ENCODE measurements around the gene TSPO.

TSPO gene

GRCh38 chr22:43170131-43170480 lies 18.7 kb downstream of the TSPO start:
- Histone ChIP-seq H3K27me3 (ENCODE audit: low read depth) (no peaks in the 10 kb centered on the region), H3K4me1 (no peaks in the 10 kb centered on the region), H3K36me3 (replicated peaks) (peaks cover 72% of the 10 kb centered on the region), H3K4me3 (no peak overlapping the region), H3K9me3 (no peaks in the 10 kb centered on the region)
- no peak for DNase-seq (ENCODE audit: low spot score in 2 of 2)
- in situ Hi-C loops (cut with MboI; ENCODE audit: low sequenced_read_pairs), result no loop called here

- no peaks in the 10 kb centered on the region for H3K27me3 ChIP-seq (ENCODE audit: low read depth)
- DNase-seq (ENCODE audit: low spot score in 2 of 2), result no peak
- H3K36me3 ChIP-seq (replicated peaks), result peaks cover 79% of the 10 kb centered on the region
- in situ Hi-C loops (cut with MboI; ENCODE audit: low sequenced_read_pairs), result no loop called here
- H3K9me3 ChIP-seq, result no peaks in the 10 kb centered on the region
- no peak overlapping the region for H3K4me3 ChIP-seq
- no peaks in the 10 kb centered on the region for H3K4me1 ChIP-seq
Observed at GRCh38 chr22:43171019-43171491, 19.7 kb downstream of the TSPO start.

- H3K4me1 ChIP-seq, result no peaks in the 10 kb centered on the region
- no peak overlapping the region for H3K4me3 ChIP-seq
- H3K27me3 ChIP-seq (ENCODE audit: low read depth), result no peaks in the 10 kb centered on the region
- in situ Hi-C loops (cut with MboI; ENCODE audit: low sequenced_read_pairs), result no loop called here
- H3K36me3 ChIP-seq (replicated peaks), result peaks cover 82% of the 10 kb centered on the region
- no peaks in the 10 kb centered on the region for H3K9me3 ChIP-seq
- no peak for DNase-seq (ENCODE audit: low spot score in 2 of 2)
Observed at GRCh38 chr22:43171607-43172006, 20.2 kb downstream of the TSPO start.

GRCh38 chr22:43172191-43172590 lies 20.8 kb downstream of the TSPO start:
- no peaks in the 10 kb centered on the region for H3K4me1 ChIP-seq
- no peak overlapping the region for H3K4me3 ChIP-seq
- no peak for DNase-seq (ENCODE audit: low spot score in 2 of 2)
- in situ Hi-C loops (cut with MboI; ENCODE audit: low sequenced_read_pairs), result no loop called here
- H3K27me3 ChIP-seq (ENCODE audit: low read depth), result no peaks in the 10 kb centered on the region
- peaks cover 87% of the 10 kb centered on the region for H3K36me3 ChIP-seq (replicated peaks)
- H3K9me3 ChIP-seq, result no peaks in the 10 kb centered on the region

GRCh38 chr22:43173566-43173965 lies 22.2 kb downstream of the TSPO start:
- DNase-seq (ENCODE audit: low spot score in 2 of 2), result no peak
- Histone ChIP-seq H3K4me3 (no peak overlapping the region), H3K4me1 (no peaks in the 10 kb centered on the region), H3K27me3 (ENCODE audit: low read depth) (no peaks in the 10 kb centered on the region), H3K9me3 (no peaks in the 10 kb centered on the region), H3K36me3 (replicated peaks) (peaks cover 89% of the 10 kb centered on the region)
- in situ Hi-C loops (cut with MboI; ENCODE audit: low sequenced_read_pairs), result no loop called here

- Histone ChIP-seq H3K27me3 (ENCODE audit: low read depth) (no peaks in the 10 kb centered on the region), H3K4me3 (no peak overlapping the region), H3K9me3 (no peaks in the 10 kb centered on the region), H3K36me3 (replicated peaks) (peaks cover 89% of the 10 kb centered on the region), H3K4me1 (no peaks in the 10 kb centered on the region)
- in situ Hi-C loops (cut with MboI; ENCODE audit: low sequenced_read_pairs), result no loop called here
- DNase-seq (ENCODE audit: low spot score in 2 of 2), result no peak
Observed at GRCh38 chr22:43173976-43174720, 22.8 kb downstream of the TSPO start.

- Histone ChIP-seq H3K4me1 (no peaks in the 10 kb centered on the region), H3K4me3 (no peak overlapping the region), H3K36me3 (replicated peaks) (peaks cover 89% of the 10 kb centered on the region), H3K9me3 (no peaks in the 10 kb centered on the region), H3K27me3 (ENCODE audit: low read depth) (no peaks in the 10 kb centered on the region)
- DNase-seq (ENCODE audit: low spot score in 2 of 2), result no peak
- in situ Hi-C loops (cut with MboI; ENCODE audit: low sequenced_read_pairs), result no loop called here
Observed at GRCh38 chr22:43174941-43175531, 23.7 kb downstream of the TSPO start.

GRCh38 chr22:43176090-43176489 lies 24.7 kb downstream of the TSPO start:
- no peak for DNase-seq (ENCODE audit: low spot score in 2 of 2)
- no peaks in the 10 kb centered on the region for H3K9me3 ChIP-seq
- H3K4me1 ChIP-seq, result no peaks in the 10 kb centered on the region
- H3K36me3 ChIP-seq (replicated peaks), result peaks cover 90% of the 10 kb centered on the region
- no peak overlapping the region for H3K4me3 ChIP-seq
- no peaks in the 10 kb centered on the region for H3K27me3 ChIP-seq (ENCODE audit: low read depth)
- in situ Hi-C loops (cut with MboI; ENCODE audit: low sequenced_read_pairs), result no loop called here

GRCh38 chr22:43177479-43177878 lies 26.1 kb downstream of the TSPO start:
- H3K9me3 ChIP-seq, result no peaks in the 10 kb centered on the region
- in situ Hi-C loops (cut with MboI; ENCODE audit: low sequenced_read_pairs), result no loop called here
- no peak overlapping the region for H3K4me3 ChIP-seq
- H3K4me1 ChIP-seq, result no peaks in the 10 kb centered on the region
- H3K27me3 ChIP-seq (ENCODE audit: low read depth), result no peaks in the 10 kb centered on the region
- no peak for DNase-seq (ENCODE audit: low spot score in 2 of 2)
- H3K36me3 ChIP-seq (replicated peaks), result peaks cover 86% of the 10 kb centered on the region

GRCh38 chr22:43179146-43179910 lies 28.0 kb downstream of the TSPO start:
- Histone ChIP-seq H3K27me3 (ENCODE audit: low read depth) (no peaks in the 10 kb centered on the region), H3K4me3 (no peak overlapping the region), H3K4me1 (peaks cover 5% of the 10 kb centered on the region), H3K36me3 (replicated peaks) (peaks cover 83% of the 10 kb centered on the region), H3K9me3 (no peaks in the 10 kb centered on the region)
- in situ Hi-C loops (cut with MboI; ENCODE audit: low sequenced_read_pairs), result no loop called here
- no peak for DNase-seq (ENCODE audit: low spot score in 2 of 2)

GRCh38 chr22:43179911-43180195 lies 28.5 kb downstream of the TSPO start:
- H3K36me3 ChIP-seq (replicated peaks), result peaks cover 83% of the 10 kb centered on the region
- no peaks in the 10 kb centered on the region for H3K9me3 ChIP-seq
- no peak for DNase-seq (ENCODE audit: low spot score in 2 of 2)
- H3K27me3 ChIP-seq (ENCODE audit: low read depth), result no peaks in the 10 kb centered on the region
- in situ Hi-C loops (cut with MboI; ENCODE audit: low sequenced_read_pairs), result no loop called here
- H3K4me3 ChIP-seq, result no peak overlapping the region
- peaks cover 8% of the 10 kb centered on the region for H3K4me1 ChIP-seq

GRCh38 chr22:43180670-43181069 lies 29.3 kb downstream of the TSPO start:
- Histone ChIP-seq H3K9me3 (no peaks in the 10 kb centered on the region), H3K27me3 (ENCODE audit: low read depth) (no peaks in the 10 kb centered on the region), H3K4me3 (no peak overlapping the region), H3K4me1 (peaks cover 12% of the 10 kb centered on the region), H3K36me3 (replicated peaks) (peaks cover 75% of the 10 kb centered on the region)
- in situ Hi-C loops (cut with MboI; ENCODE audit: low sequenced_read_pairs), result no loop called here
- no peak for DNase-seq (ENCODE audit: low spot score in 2 of 2)

GRCh38 chr22:43181321-43182076 lies 30.1 kb downstream of the TSPO start:
- in situ Hi-C loops (cut with MboI; ENCODE audit: low sequenced_read_pairs), result no loop called here
- Histone ChIP-seq H3K4me3 (no peak overlapping the region), H3K27me3 (ENCODE audit: low read depth) (no peaks in the 10 kb centered on the region), H3K9me3 (no peaks in the 10 kb centered on the region), H3K4me1 (peaks cover 12% of the 10 kb centered on the region), H3K36me3 (replicated peaks) (peaks cover 71% of the 10 kb centered on the region)
- DNase-seq (ENCODE audit: low spot score in 2 of 2), result no peak

- in situ Hi-C loops (cut with MboI; ENCODE audit: low sequenced_read_pairs), result no loop called here
- DNase-seq (ENCODE audit: low spot score in 2 of 2), result no peak
- Histone ChIP-seq H3K4me1 (peaks cover 12% of the 10 kb centered on the region), H3K36me3 (replicated peaks) (peaks cover 67% of the 10 kb centered on the region), H3K27me3 (ENCODE audit: low read depth) (no peaks in the 10 kb centered on the region), H3K9me3 (no peaks in the 10 kb centered on the region), H3K4me3 (no peak overlapping the region)
Observed at GRCh38 chr22:43182118-43182517, 30.8 kb downstream of the TSPO start.

Measured in HAP-1 (cell line).